ENCODE results near the gene UBA7. TPM values are rescaled to one million over a fixed set of nuclear protein-coding genes. Genes with fewer than 3 reads are reported as not detected.

Gene UBA7
- total and polyA plus RNA-seq, 2 of the 13 experiments (the other 11 are each of a cell fraction or from before 2014, with no cell fraction given), result 9.5 to 16.5 TPM

- TF ChIP-seq IRF1 (CRISPR knock-in tag; IDR thresholded peaks at IDR 0.05; ENCODE audit: low read depth), result peak; percentile 96
- TF ChIP-seq ZNF878 (CRISPR knock-in tag; IDR thresholded peaks at IDR 0.05), result no peak
- no peak for TF ChIP-seq U2AF1 (optimal IDR thresholded peaks at IDR 0.05; ENCODE audit: low read depth, low read length)
- TF ChIP-seq ZNF513 (CRISPR knock-in tag; conservative IDR thresholded peaks at IDR 0.05), result no peak
- TF ChIP-seq ZNF552 (CRISPR knock-in tag; IDR thresholded peaks at IDR 0.05; ENCODE audit: borderline replicate concordance), result no peak
- no peak; the same call in none of the 2 replicates for TF ChIP-seq GABPB1 (CRISPR knock-in tag; IDR thresholded peaks at IDR 0.05)
- TF ChIP-seq MAX (IDR thresholded peaks at IDR 0.05), result no peak
- no peak for TF ChIP-seq ZNF333 (CRISPR knock-in tag; IDR thresholded peaks at IDR 0.05; ENCODE audit: borderline replicate concordance)
- TF ChIP-seq IKZF1 (IDR thresholded peaks at IDR 0.05), result no peak
- no peak for TF ChIP-seq ZNF3 (CRISPR knock-in tag; IDR thresholded peaks at IDR 0.05)
- no peak for TF ChIP-seq ELF4 (CRISPR knock-in tag; IDR thresholded peaks at IDR 0.05; ENCODE audit: borderline replicate concordance)
- TF ChIP-seq ZBTB4 (CRISPR knock-in tag; IDR thresholded peaks at IDR 0.05; ENCODE audit: borderline replicate concordance), result no peak
- TF ChIP-seq ZNF33A (CRISPR knock-in tag; IDR thresholded peaks at IDR 0.05; ENCODE audit: borderline replicate concordance), result no peak
- TF ChIP-seq RXRB (CRISPR knock-in tag; IDR thresholded peaks at IDR 0.05; ENCODE audit: borderline replicate concordance), result peak; percentile 41; the same call in 1 of the 2 replicates
- TF ChIP-seq RFXAP (CRISPR knock-in tag; IDR thresholded peaks at IDR 0.05; ENCODE audit: borderline replicate concordance), result no peak
- TF ChIP-seq DR1 (CRISPR knock-in tag; IDR thresholded peaks at IDR 0.05), result no peak
- TF ChIP-seq FOXJ3 (CRISPR knock-in tag; IDR thresholded peaks at IDR 0.05; ENCODE audit: borderline replicate concordance), result no peak
- TF ChIP-seq RAD21 (CRISPR knock-in tag; IDR thresholded peaks at IDR 0.05), result no peak
- TF ChIP-seq BORCS8-MEF2B (CRISPR knock-in tag; IDR thresholded peaks at IDR 0.05), result no peak
- TF ChIP-seq CCDC6 (CRISPR knock-in tag; IDR thresholded peaks at IDR 0.05), result no peak
- TF ChIP-seq MIER3 (CRISPR knock-in tag; IDR thresholded peaks at IDR 0.05; ENCODE audit: borderline replicate concordance), result 0 out of 2 replicates have a peak, but pooled peaks have one; percentile 27
- TF ChIP-seq GATAD2A (CRISPR knock-in tag; IDR thresholded peaks at IDR 0.05), result peak; percentile 31; the same call in 1 of the 2 replicates
- TF ChIP-seq ZNF431 (CRISPR knock-in tag; IDR thresholded peaks at IDR 0.05; ENCODE audit: borderline replicate concordance, low read depth), result no peak
- no peak for TF ChIP-seq NR3C1 (CRISPR knock-in tag; IDR thresholded peaks at IDR 0.05)
- TF ChIP-seq ATRX (CRISPR knock-in tag; IDR thresholded peaks at IDR 0.05; ENCODE audit: borderline replicate concordance), result no peak
Measured at GRCh38 chr3:49813497-49814174, at the start of gene UBA7 (continued).

Data from HepG2 (cell line).